H1 (cell line): Measurements from ENCODE around the gene C9orf43. TPM values are rescaled to one million over a fixed set of nuclear protein-coding genes. Genes with fewer than 3 reads are reported as not detected.

Source experiments
- CTCF ChIA-PET: fragments of 300-600 bp; sonication (Branson Sonifier 250); formaldehyde crosslinking; loops from one replicate; lab custom pipeline; 2021; ENCODE audit not compliant: partially characterized antibody; lab: Charles Lee
- POLR2A ChIA-PET: fragments of 300-600 bp; sonication (Branson Sonifier 250); formaldehyde crosslinking; loops from one replicate; lab custom pipeline; 2021; ENCODE audit warnings: inconsistent platforms; ENCODE audit not compliant: partially characterized antibody; lab: Charles Lee
- DNase-seq, 2 experiments: peaks; one replicate each; pipeline versions ENCODE4 v3.0.0 to v3.0.0-alpha.2; 2010 to 2022; ENCODE audit warnings: low spot score in 2 of 2, low read depth in 1 of 2, mixed read lengths in 1 of 2
- FAIRE-seq: peaks from 2 replicates; lab custom pipeline; 2011; peaks lifted over from hg19 to GRCh38; lab: Jason Lieb, UNC
- H2AFZ ChIP-seq: 2 replicates; pipeline ENCODE4 v1.8.1; 2012; ENCODE audit warnings: low read length, inconsistent platforms
- H2AK5ac ChIP-seq: 2 replicates; pipeline ENCODE4 v1.6.1; 2013; ENCODE audit warnings: low read depth, low read length
- H2BK120ac ChIP-seq: replicated peaks from 2 replicates; pipeline ENCODE3; 2013; ENCODE audit warnings: low read depth, low read length, inconsistent platforms
- H2BK12ac ChIP-seq: 2 replicates; pipeline ENCODE4 v1.6.1; 2013; ENCODE audit warnings: low read depth, low read length
- H2BK15ac ChIP-seq: 2 replicates; pipeline ENCODE4 v1.6.1; 2013; ENCODE audit warnings: low read length
- H2BK20ac ChIP-seq: 2 replicates; pipeline ENCODE4 v1.6.1; 2013; ENCODE audit warnings: low read length
- H2BK5ac ChIP-seq: 2 replicates; pipeline ENCODE4 v1.6.1; 2013; ENCODE audit warnings: low read depth, low read length
- H3K14ac ChIP-seq: 2 replicates; pipeline ENCODE4 v1.6.1; 2013; ENCODE audit warnings: inconsistent platforms; ENCODE audit not compliant: insufficient read length
- H3K18ac ChIP-seq: 2 replicates; pipeline ENCODE4 v1.6.1; 2013; ENCODE audit warnings: low read length; ENCODE audit errors: extremely low read depth
- H3K23ac ChIP-seq: 2 replicates; pipeline ENCODE4 v1.6.1; 2013; ENCODE audit warnings: inconsistent platforms; ENCODE audit not compliant: insufficient read length
- H3K23me2 ChIP-seq: 2 replicates; pipeline ENCODE4 v1.6.1; 2013; ENCODE audit warnings: low read depth, low read length
- H3K27ac ChIP-seq: 2 replicates; pipeline ENCODE4 v1.6.1; 2011; ENCODE audit warnings: low read depth, low read length, inconsistent platforms
- H3K27me3 ChIP-seq, 4 experiments: replicated peaks in 1 of 4; 1 replicate in 1 of 4; 2 replicates in 3 of 4; pipeline versions ENCODE4 v1.6.1 to v1.8.1; 2011 to 2013; ENCODE audit warnings: low read length in 3 of 4, mild to moderate bottlenecking in 3 of 4, inconsistent platforms in 2 of 4, mixed read lengths in 2 of 4, moderate library complexity in 1 of 4; ENCODE audit not compliant: control insufficient read depth in 3 of 4, insufficient read depth in 3 of 4; ENCODE audit errors: extremely low read depth in 1 of 4
- H3K36me3 ChIP-seq, 4 experiments: 2 replicates each; pipeline versions ENCODE4 v1.6.1 to v1.8.1; 2011 to 2013; ENCODE audit warnings: mild to moderate bottlenecking in 4 of 4, low read length in 3 of 4, moderate library complexity in 2 of 4, control low read depth in 1 of 4, inconsistent platforms in 1 of 4; ENCODE audit not compliant: insufficient read depth in 4 of 4, control insufficient read depth in 2 of 4
- H3K4ac ChIP-seq: replicated peaks from 2 replicates; pipeline ENCODE3; 2013; ENCODE audit warnings: low read length, low read depth, mixed read lengths, inconsistent platforms; ENCODE audit not compliant: insufficient read length
- H3K4me1 ChIP-seq, 4 experiments: replicated peaks in 1 of 4; 1 replicate in 1 of 4; 2 replicates in 3 of 4; pipeline versions ENCODE4 v1.6.1 to v1.8.1; 2011 to 2013; ENCODE audit warnings: low read length in 3 of 4, inconsistent platforms in 2 of 4, mixed read lengths in 1 of 4; ENCODE audit not compliant: insufficient read depth in 4 of 4, control insufficient read depth in 3 of 4
- H3K4me2 ChIP-seq, 2 experiments: 2 replicates each; pipeline versions ENCODE4 v1.6.1 to v1.8.1; 2011 to 2013; ENCODE audit warnings: low read depth in 2 of 2, low read length in 2 of 2, control low read depth in 1 of 2, inconsistent platforms in 1 of 2, mild to moderate bottlenecking in 1 of 2; ENCODE audit not compliant: insufficient read depth in 1 of 2
- H3K4me3 ChIP-seq, 4 experiments: fragments of 200-600, 300-600 bp in 1 of 4; sonication (generic), shearing (Covaris generic), sonication (Bioruptor Twin) in 1 of 4; 2 replicates each; pipeline versions ENCODE4 v1.5.1 to v1.8.1; 2011 to 2016; ENCODE audit warnings: low read length in 4 of 4, low read depth in 3 of 4, control low read depth in 2 of 4, inconsistent platforms in 2 of 4, mild to moderate bottlenecking in 2 of 4, mixed read lengths in 1 of 4, moderate library complexity in 1 of 4; ENCODE audit not compliant: insufficient read depth in 2 of 4; ENCODE audit errors: extremely low read depth in 1 of 4
- H3K56ac ChIP-seq: replicated peaks from 2 replicates; pipeline ENCODE3; 2013; ENCODE audit warnings: low read depth, mild to moderate bottlenecking, mixed read lengths, low read length, inconsistent platforms; ENCODE audit not compliant: insufficient read length
- H3K79me1 ChIP-seq: 2 replicates; pipeline ENCODE4 v1.6.1; 2013; ENCODE audit warnings: low read depth, low read length, control low read depth
- H3K79me2 ChIP-seq, 2 experiments: 2 replicates each; pipeline versions ENCODE4 v1.6.1 to v1.8.1; 2012 to 2013; ENCODE audit warnings: low read length in 2 of 2, mild to moderate bottlenecking in 2 of 2, inconsistent platforms in 1 of 2; ENCODE audit not compliant: insufficient read depth in 2 of 2, control insufficient read depth in 1 of 2
- H3K9ac ChIP-seq, 4 experiments: replicated peaks in 1 of 4; 1 replicate in 1 of 4; 2 replicates in 3 of 4; pipeline versions ENCODE4 v1.6.1 to v1.8.1; 2011 to 2013; ENCODE audit warnings: low read depth in 3 of 4, low read length in 3 of 4, control low read depth in 2 of 4, mild to moderate bottlenecking in 2 of 4, moderate library complexity in 2 of 4, inconsistent platforms in 1 of 4; ENCODE audit errors: extremely low read depth in 1 of 4
- H3K9me3 ChIP-seq, 2 experiments: 2 replicates each; pipeline versions ENCODE4 v1.6.1 to v1.8.1; 2012 to 2013; ENCODE audit warnings: mild to moderate bottlenecking in 2 of 2, moderate library complexity in 2 of 2, control low read depth in 1 of 2, inconsistent platforms in 1 of 2, low read depth in 1 of 2, low read length in 1 of 2, mixed read lengths in 1 of 2; ENCODE audit not compliant: insufficient read depth in 2 of 2
- H4K20me1 ChIP-seq, 2 experiments: replicated peaks in 1 of 2; 2 replicates each; pipeline versions ENCODE3 to v1.8.1; 2011 to 2013; ENCODE audit warnings: inconsistent platforms in 2 of 2, low read length in 2 of 2, mild to moderate bottlenecking in 1 of 2; ENCODE audit not compliant: insufficient read depth in 2 of 2, control insufficient read depth in 1 of 2
- H4K5ac ChIP-seq: 2 replicates; pipeline ENCODE4 v1.6.1; 2013; ENCODE audit warnings: low read length, low read depth, mixed read lengths, inconsistent platforms; ENCODE audit not compliant: insufficient read length
- H4K8ac ChIP-seq: 2 replicates; pipeline ENCODE4 v1.8.0; 2013; ENCODE audit warnings: mild to moderate bottlenecking, moderate library complexity, low read length, inconsistent platforms; ENCODE audit not compliant: insufficient read depth; ENCODE audit errors: extremely low read depth
- H4K91ac ChIP-seq: replicated peaks from 2 replicates; pipeline ENCODE3; 2013; ENCODE audit warnings: low read length, mixed read lengths, inconsistent platforms; ENCODE audit not compliant: insufficient read length
- BACH1 ChIP-seq: IDR thresholded peaks from 2 replicates; pipeline ENCODE4 v1.6.1; 2012; ENCODE audit warnings: low read length, improper control_type of control experiment
- EZH2 ChIP-seq: fragments of 200-600 bp; sonication (generic); IDR thresholded peaks from 2 replicates; pipeline ENCODE4 v1.7.1; 2012; ENCODE audit warnings: low read depth, mild to moderate bottlenecking, moderate library complexity, low read length, inconsistent platforms; ENCODE audit not compliant: severe bottlenecking
- HDAC2 ChIP-seq, 2 experiments: fragments of 300-600 bp in 1 of 2; sonication (generic) in 1 of 2; IDR thresholded peaks; 2 replicates each; pipeline ENCODE4 v1.6.1; 2011 to 2012; ENCODE audit warnings: low read depth in 2 of 2, low read length in 2 of 2, mild to moderate bottlenecking in 2 of 2, moderate library complexity in 2 of 2, borderline replicate concordance in 1 of 2, inconsistent platforms in 1 of 2
- RBBP5 ChIP-seq: IDR thresholded peaks from 2 replicates; pipeline ENCODE4 v1.7.1; 2012; ENCODE audit warnings: low read depth, mild to moderate bottlenecking, inconsistent platforms, low read length, moderate library complexity, borderline replicate concordance
- SIX5 ChIP-seq: IDR thresholded peaks from 2 replicates; pipeline ENCODE4 v1.6.1; 2011; ENCODE audit warnings: mild to moderate bottlenecking, low read depth, low read length
- TCF12 ChIP-seq: IDR thresholded peaks from 2 replicates; pipeline ENCODE4 v1.6.1; 2011; ENCODE audit warnings: low read depth, mild to moderate bottlenecking, low read length
- WGBS, 2 experiments: shearing (Covaris generic) in 1 of 2; methylation state at CpG; one replicate each; pipeline versions ENCODE4 v1.1.6 to v1.1.7; 2013 to 2015; ENCODE audit warnings: low lambda C conversion rate in 2 of 2, mixed read lengths in 2 of 2, inconsistent platforms in 1 of 2, low coverage in 1 of 2, missing lambda C conversion rate in 1 of 2; ENCODE audit not compliant: insufficient replicate concordance in 2 of 2, insufficient coverage in 1 of 2, insufficient read length in 1 of 2; ENCODE audit errors: extremely low coverage in 1 of 2, missing lambda C conversion rate in 1 of 2; 5-methylcytosine and 5-hydroxymethylcytosine counted together
- polyA plus RNA-seq, 7 experiments: library from polyadenylated mRNA; depleted of rRNA in 3 of 7; stranded (reverse) in 5 of 7; unstranded in 2 of 7; fragments of >200 nt in 5 of 7; fragments of 200-250 nt in 2 of 7; gene quantifications; 1 replicate in 5 of 7; 2 replicates in 1 of 7; 4 replicates in 1 of 7; pipeline versions ENCODE4 v1.2.1 to v1.2.3, GENCODE V29; 2011 to 2013; ENCODE audit warnings: missing spikeins in 2 of 7, mixed read lengths in 2 of 7
- total RNA-seq: library from RNA; stranded (reverse); fragmentation: NEBNext Ultra II Directional; extraction: Animal tissue kit (Norgen Biotek cat#: 25700); gene quantifications from 2 replicates; pipeline ENCODE4 v1.2.1, GENCODE V29; 2021

Gene C9orf43
- total and polyA plus RNA-seq, 2 of the 8 experiments (the other 6 are each of a cell fraction or from before 2014, with no cell fraction given) = 0.35 to 0.52 TPM

GRCh38 chr9:113373676-113374392, 36.7 kb upstream of the C9orf43 start:
- Histone ChIP-seq H3K9me3 (no peaks in the 10 kb centered on the region), H4K91ac (no peak overlapping the region), H3K79me2 (peaks cover 0 to 5% of the 10 kb centered on the region in 2 experiments; a peak in 1 of 4 replicates), H3K4ac (no peak overlapping the region), H2BK12ac (no peak overlapping the region), H4K5ac (no peak overlapping the region), H3K4me3 (no peak overlapping the region), H2AK5ac (no peak overlapping the region), H3K14ac (no peak overlapping the region), H3K4me1 (peaks cover 0 to 5% (median 2%) of the 10 kb centered on the region in 4 experiments; a peak in 3 of 7 replicates), H3K79me1 (no peaks in the 10 kb centered on the region), H3K27me3 (no peaks in the 10 kb centered on the region; a peak in 1 of 7 replicates), H3K56ac (no peak overlapping the region), H2BK20ac (no peak overlapping the region), H3K27ac (no peak overlapping the region), H2BK5ac (no peak overlapping the region), H3K18ac (no peak overlapping the region), H3K23me2 (peaks cover 3% of the 10 kb centered on the region; the same call in 1 of the 2 replicates), H2BK15ac (no peak overlapping the region), H3K36me3 (peaks cover 0 to 19% (median 2%) of the 10 kb centered on the region in 4 experiments; a peak in 4 of 8 replicates), H4K20me1 (peaks cover 0 to 2% of the 10 kb centered on the region in 2 experiments), H3K9ac (no peak overlapping the region; a peak in 1 of 7 replicates), H2AFZ (no peak overlapping the region), H4K8ac (no peak overlapping the region), H3K23ac (no peak overlapping the region), H2BK120ac (no peak overlapping the region), H3K4me2 (peak overlapping the region in 1 of 2 experiments; percentile 9; a peak in 1 of 4 replicates)
- FAIRE-seq (no peak), DNase-seq (no peak)
- WGBS, 2 experiments = 93% methylated on average over 24 of the region's 24 CpGs; no CpG with 5 or more reads in 1 of the 2 experiments
- ChIA-PET CTCF (interaction anchor here (1.0 to 1.8 kb wide), 5 partner anchors 17 to 283 kb away, joined by 3 to 4 read pairs (median 4); no protein-coding TSS in a partner anchor), POLR2A (interaction anchor here (0.9 to 1.8 kb wide), 4 partner anchors 11 to 36 kb away, joined by 3 to 6 read pairs (median 3); partner anchors contain the start of genes C9orf43 and POLE3)
- TF ChIP-seq RBBP5 (no peak), BACH1 (no peak), TCF12 (no peak), HDAC2 (IDR thresholded peaks at IDR 0.05; ENCODE audit: borderline replicate concordance in 1 of 2, low read depth in 2 of 2, low read length in 2 of 2) (no peak), SIX5 (no peak), EZH2 (no peak)
